ENCODE data around the gene FOXD1.
"Not testable (repeated sequence)": the region's sequence is repeated elsewhere in the genome, so short reads cannot be mapped to it uniquely, and the experiment has no call there.

The FOXD1 gene

GRCh38 chr5:73464016-73464745 is 15.6 kb upstream of the FOXD1 start:
- DNase-seq (ENCODE audit: low read depth), result no peak

- DNase-seq (ENCODE audit: low read depth), result no peak
These were observed 11.6 kb upstream of the FOXD1 start for GRCh38 chr5:73460133-73460532.

GRCh38 chr5:73459366-73459765 is 10.8 kb upstream of the FOXD1 start:
- no peak for DNase-seq (ENCODE audit: low read depth)

- DNase-seq (ENCODE audit: low read depth), result not testable (repeated sequence)
These were observed 7.9 kb upstream of the FOXD1 start for GRCh38 chr5:73456462-73456861.

- DNase-seq (ENCODE audit: low read depth), result no peak
These were observed 5.9 kb upstream of the FOXD1 start for GRCh38 chr5:73454379-73455036.

GRCh38 chr5:73452215-73452614 is 3.6 kb upstream of the FOXD1 start:
- no peak for DNase-seq (ENCODE audit: low read depth)

- DNase-seq (ENCODE audit: low read depth), result peak; percentile 43
These were observed 2.9 kb upstream of the FOXD1 start for GRCh38 chr5:73451224-73452130.

- DNase-seq (ENCODE audit: low read depth), result no peak
These were observed 2.2 kb upstream of the FOXD1 start for GRCh38 chr5:73450672-73451223.

- no peak for DNase-seq (ENCODE audit: low read depth)
These were observed 1.6 kb upstream of the FOXD1 start for GRCh38 chr5:73450137-73450536.

- DNase-seq (ENCODE audit: low read depth), result no peak
These were observed 781 bp downstream of the FOXD1 start for GRCh38 chr5:73447530-73448462.

GRCh38 chr5:73446631-73447529 is 1.7 kb downstream of the FOXD1 start:
- no peak for DNase-seq (ENCODE audit: low read depth)

GRCh38 chr5:73445665-73446630 is 2.6 kb downstream of the FOXD1 start:
- no peak for DNase-seq (ENCODE audit: low read depth)

GRCh38 chr5:73444499-73445438 is 3.8 kb downstream of the FOXD1 start:
- DNase-seq (ENCODE audit: low read depth), result no peak

- no peak for DNase-seq (ENCODE audit: low read depth)
These were observed 4.6 kb downstream of the FOXD1 start for GRCh38 chr5:73443829-73444498.

- no peak for DNase-seq (ENCODE audit: low read depth)
These were observed 5.5 kb downstream of the FOXD1 start for GRCh38 chr5:73442996-73443627.

- DNase-seq (ENCODE audit: low read depth), result no peak
These were observed 6.3 kb downstream of the FOXD1 start for GRCh38 chr5:73442231-73442811.

Measured in activated T-helper 1 cell treated with Interleukin-2 at 50 U/mL for 16 hours (primary cell).